ENCODE measurements around the gene TMEM101. TPM values are rescaled to one million over a fixed set of nuclear protein-coding genes. Genes with fewer than 3 reads are reported as not detected.
"Not testable (repeated sequence)": the region's sequence is repeated elsewhere in the genome, so short reads cannot be mapped to it uniquely, and the experiment has no call there.

Gene TMEM101
- total RNA-seq, 1 experiment from 2014 or later: 18.6 TPM

- H4K8ac ChIP-seq (replicated peaks; ENCODE audit: insufficient read length, low read depth, low read length): no peak overlapping the region
- Mint-ChIP-seq H3K27me3 (ENCODE audit: low read depth) (peaks cover 29% of the 10 kb centered on the region), H3K9me3 (no peaks in the 10 kb centered on the region), H3K36me3 (ENCODE audit: insufficient read depth in 1 of 3, low read depth in 3 of 3) (no peaks in the 10 kb centered on the region), H3K4me1 (no peaks in the 10 kb centered on the region), H3K27ac (no peak overlapping the region), H3K4me3 (no peak overlapping the region)
- no peaks in the 10 kb centered on the region for H3K79me1 ChIP-seq (ENCODE audit: insufficient read depth, low read depth, low read length, poor library complexity, severe bottlenecking)
- no peak overlapping the region for H4K91ac ChIP-seq (ENCODE audit: insufficient read length, low read depth, low read length)
- no peak overlapping the region for H3K4ac ChIP-seq (ENCODE audit: low read depth, low read length)
- H3T11ph ChIP-seq (ENCODE audit: low read length): no peak overlapping the region
- no peak overlapping the region for H3K27ac ChIP-seq (ENCODE audit: insufficient read length, low read depth, low read length)
- H3K23ac ChIP-seq (ENCODE audit: insufficient read length, low read depth, low read length): no peak overlapping the region
- TF ChIP-seq, protein P1, sequence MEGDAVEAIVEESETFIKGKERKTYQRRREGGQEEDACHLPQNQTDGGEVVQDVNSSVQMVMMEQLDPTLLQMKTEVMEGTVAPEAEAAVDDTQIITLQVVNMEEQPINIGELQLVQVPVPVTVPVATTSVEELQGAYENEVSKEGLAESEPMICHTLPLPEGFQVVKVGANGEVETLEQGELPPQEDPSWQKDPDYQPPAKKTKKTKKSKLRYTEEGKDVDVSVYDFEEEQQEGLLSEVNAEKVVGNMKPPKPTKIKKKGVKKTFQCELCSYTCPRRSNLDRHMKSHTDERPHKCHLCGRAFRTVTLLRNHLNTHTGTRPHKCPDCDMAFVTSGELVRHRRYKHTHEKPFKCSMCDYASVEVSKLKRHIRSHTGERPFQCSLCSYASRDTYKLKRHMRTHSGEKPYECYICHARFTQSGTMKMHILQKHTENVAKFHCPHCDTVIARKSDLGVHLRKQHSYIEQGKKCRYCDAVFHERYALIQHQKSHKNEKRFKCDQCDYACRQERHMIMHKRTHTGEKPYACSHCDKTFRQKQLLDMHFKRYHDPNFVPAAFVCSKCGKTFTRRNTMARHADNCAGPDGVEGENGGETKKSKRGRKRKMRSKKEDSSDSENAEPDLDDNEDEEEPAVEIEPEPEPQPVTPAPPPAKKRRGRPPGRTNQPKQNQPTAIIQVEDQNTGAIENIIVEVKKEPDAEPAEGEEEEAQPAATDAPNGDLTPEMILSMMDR (conservative IDR thresholded peaks at IDR 0.05): no peak
- H2BK20ac ChIP-seq (ENCODE audit: low read depth, low read length, poor library complexity, severe bottlenecking): no peak overlapping the region
- H2BK5ac ChIP-seq (ENCODE audit: insufficient read length, low read length): no peak overlapping the region
- no peaks in the 10 kb centered on the region for H4K20me1 ChIP-seq (ENCODE audit: control insufficient read depth, insufficient read depth, insufficient read length)
- no CpG with 5 or more reads among the region's 14 CpGs for WGBS (ENCODE audit: extremely low coverage, insufficient read length, low lambda C conversion rate)
- H3K9ac ChIP-seq (ENCODE audit: extremely low read depth, insufficient read length, low read length): no peak overlapping the region
- no peak overlapping the region for H3K18ac ChIP-seq (ENCODE audit: insufficient read length, low read depth, low read length)
- no peaks in the 10 kb centered on the region for H3K9me3 ChIP-seq (ENCODE audit: control insufficient read depth, low read depth, low read length)
- no peak overlapping the region for H3K4me2 ChIP-seq (ENCODE audit: insufficient read depth, insufficient read length, low read length)
- no peak overlapping the region for H2BK12ac ChIP-seq (ENCODE audit: insufficient read length, low read depth, low read length)
- DNase-seq: no peak
- no peak overlapping the region for H3K14ac ChIP-seq (ENCODE audit: insufficient read depth, low read length)
- H2BK15ac ChIP-seq (ENCODE audit: low read depth, low read length): no peak overlapping the region
- H3K27me3 ChIP-seq (ENCODE audit: insufficient read depth, low read length): no peaks in the 10 kb centered on the region
- H2AK5ac ChIP-seq (ENCODE audit: insufficient read length, low read length): no peak overlapping the region
- no peak overlapping the region for H3K56ac ChIP-seq (ENCODE audit: insufficient read length, low read depth, low read length)
- H2AFZ ChIP-seq (ENCODE audit: low read length): no peak overlapping the region
- H4K5ac ChIP-seq (ENCODE audit: insufficient read length, low read depth, low read length): no peak overlapping the region
- H2BK120ac ChIP-seq (ENCODE audit: low read depth, low read length, poor library complexity, severe bottlenecking): no peak overlapping the region
- no peaks in the 10 kb centered on the region for H3K79me2 ChIP-seq (ENCODE audit: insufficient read depth, low read length)
- peaks cover 2% of the 10 kb centered on the region for H3K23me2 ChIP-seq (ENCODE audit: insufficient read length, low read depth, low read length, poor library complexity, severe bottlenecking)
- H3K4me1 ChIP-seq (ENCODE audit: insufficient read depth, low read length): no peaks in the 10 kb centered on the region
Observed at GRCh38 chr17:43974382-43975266, 40.1 kb downstream of the TMEM101 start.

DNA sequence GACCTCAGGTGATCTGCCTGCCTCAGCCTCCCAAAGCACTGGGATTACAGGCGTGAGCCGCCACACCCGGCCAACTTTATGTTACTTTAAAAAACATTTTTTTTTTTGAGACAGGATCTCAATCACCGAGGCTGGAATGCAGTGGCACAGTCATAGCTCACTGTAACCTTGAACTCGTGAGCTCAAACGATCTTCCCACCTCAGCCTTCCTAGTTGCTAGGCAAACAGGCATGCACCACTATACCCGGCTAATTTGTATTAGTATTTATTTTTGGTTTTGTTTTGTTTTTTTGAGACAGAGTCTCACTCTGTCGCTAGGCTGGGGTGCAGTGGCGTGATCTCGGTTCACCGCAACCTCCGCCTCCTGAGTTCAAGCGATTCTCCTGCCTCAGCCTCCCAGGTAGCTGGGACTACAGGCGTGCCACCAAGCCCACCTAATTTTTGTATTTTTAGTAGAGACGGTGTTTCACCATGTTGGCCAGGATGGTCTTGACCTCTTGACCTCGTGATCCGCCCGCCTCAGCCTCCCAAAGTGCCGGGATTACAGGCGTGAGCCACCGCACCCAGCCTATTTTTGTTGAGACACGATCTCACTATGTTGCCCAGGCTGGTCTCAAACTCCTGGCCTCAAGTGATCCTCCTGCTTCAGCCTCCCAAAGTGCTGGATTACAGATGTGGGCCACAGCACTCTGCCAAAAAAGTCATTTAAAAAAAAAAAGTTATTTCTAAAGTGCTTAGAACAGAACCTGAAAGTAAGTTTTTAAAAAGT lies 42.1 kb downstream of the TMEM101 start:
- not testable (repeated sequence) for H3T11ph ChIP-seq (ENCODE audit: low read length); H2AK5ac ChIP-seq (ENCODE audit: insufficient read length, low read length); H2AFZ ChIP-seq (ENCODE audit: low read length); DNase-seq; H3K79me2 ChIP-seq (ENCODE audit: insufficient read depth, low read length); H3K79me1 ChIP-seq (ENCODE audit: insufficient read depth, low read depth, low read length, poor library complexity, severe bottlenecking); H4K8ac ChIP-seq (replicated peaks; ENCODE audit: insufficient read length, low read depth, low read length); H3K27ac ChIP-seq (ENCODE audit: insufficient read length, low read depth, low read length); H2BK12ac ChIP-seq (ENCODE audit: insufficient read length, low read depth, low read length); H4K91ac ChIP-seq (ENCODE audit: insufficient read length, low read depth, low read length); H3K23ac ChIP-seq (ENCODE audit: insufficient read length, low read depth, low read length); H3K36me3 Mint-ChIP-seq (ENCODE audit: insufficient read depth in 1 of 3, low read depth in 3 of 3); H3K18ac ChIP-seq (ENCODE audit: insufficient read length, low read depth, low read length); H2BK5ac ChIP-seq (ENCODE audit: insufficient read length, low read length); H2BK120ac ChIP-seq (ENCODE audit: low read depth, low read length, poor library complexity, severe bottlenecking); H4K5ac ChIP-seq (ENCODE audit: insufficient read length, low read depth, low read length); H3K27ac Mint-ChIP-seq; H3K9ac ChIP-seq (ENCODE audit: extremely low read depth, insufficient read length, low read length); H3K14ac ChIP-seq (ENCODE audit: insufficient read depth, low read length); H3K4ac ChIP-seq (ENCODE audit: low read depth, low read length); H3K4me2 ChIP-seq (ENCODE audit: insufficient read depth, insufficient read length, low read length); H3K56ac ChIP-seq (ENCODE audit: insufficient read length, low read depth, low read length); H2BK20ac ChIP-seq (ENCODE audit: low read depth, low read length, poor library complexity, severe bottlenecking); H3K23me2 ChIP-seq (ENCODE audit: insufficient read length, low read depth, low read length, poor library complexity, severe bottlenecking); H4K20me1 ChIP-seq (ENCODE audit: control insufficient read depth, insufficient read depth, insufficient read length); H3K4me1 Mint-ChIP-seq; H3K9me3 ChIP-seq (ENCODE audit: control insufficient read depth, low read depth, low read length); H2BK15ac ChIP-seq (ENCODE audit: low read depth, low read length); H3K4me3 Mint-ChIP-seq; H3K27me3 ChIP-seq (ENCODE audit: insufficient read depth, low read length); H3K4me1 ChIP-seq (ENCODE audit: insufficient read depth, low read length); H3K9me3 Mint-ChIP-seq
- WGBS (ENCODE audit: extremely low coverage, insufficient read length, low lambda C conversion rate): no CpG with 5 or more reads among the region's 22 CpGs
- H3K27me3 Mint-ChIP-seq (ENCODE audit: low read depth): peaks cover 21% of the 10 kb centered on the region
